Measurements from ENCODE around the gene CD81.

GRCh38 chr11:2400069-2400761, 23.1 kb downstream of the CD81 start, which contains the start of gene TSSC4:
- no peak for TF ChIP-seq EZH2phosphoT487 (IDR thresholded peaks at IDR 0.05; ENCODE audit: insufficient read depth, low read depth)
- TF ChIP-seq EZH2 (IDR thresholded peaks at IDR 0.05; ENCODE audit: insufficient read depth, poor library complexity, severe bottlenecking), result no peak
